Measurements from ENCODE around the gene ECE2.

- no peak for TF ChIP-seq CTCF (IDR thresholded peaks at IDR 0.05)
- TF ChIP-seq TCF12 (IDR thresholded peaks at IDR 0.05), result no peak
- TF ChIP-seq YY1 (IDR thresholded peaks at IDR 0.05; ENCODE audit: low read depth), result no peak
- no peak for TF ChIP-seq RAD21 (IDR thresholded peaks at IDR 0.05; ENCODE audit: low read length)
Observed at GRCh38 chr3:184255291-184256039, 20.4 kb upstream of the ECE2 start.

All from SK-N-SH (cell line).